NCI-H446 (cell line): ENCODE measurements around the gene CBX2.

Experiments
- DNase-seq, 2 experiments: peaks; one replicate each; lab custom pipeline; 2025; lab: John Stamatoyannopoulos, UW

Gene CBX2

GRCh38 chr17:79812353-79813258 lies 34.7 kb downstream of the CBX2 start:
- no peak for DNase-seq

GRCh38 chr17:79813297-79814126 lies 35.6 kb downstream of the CBX2 start:
- peak in 1 of 2 experiments; percentile 66 for DNase-seq

- no peak for DNase-seq
These were observed 36.4 kb downstream of the CBX2 start for GRCh38 chr17:79814127-79814973.

DNA sequence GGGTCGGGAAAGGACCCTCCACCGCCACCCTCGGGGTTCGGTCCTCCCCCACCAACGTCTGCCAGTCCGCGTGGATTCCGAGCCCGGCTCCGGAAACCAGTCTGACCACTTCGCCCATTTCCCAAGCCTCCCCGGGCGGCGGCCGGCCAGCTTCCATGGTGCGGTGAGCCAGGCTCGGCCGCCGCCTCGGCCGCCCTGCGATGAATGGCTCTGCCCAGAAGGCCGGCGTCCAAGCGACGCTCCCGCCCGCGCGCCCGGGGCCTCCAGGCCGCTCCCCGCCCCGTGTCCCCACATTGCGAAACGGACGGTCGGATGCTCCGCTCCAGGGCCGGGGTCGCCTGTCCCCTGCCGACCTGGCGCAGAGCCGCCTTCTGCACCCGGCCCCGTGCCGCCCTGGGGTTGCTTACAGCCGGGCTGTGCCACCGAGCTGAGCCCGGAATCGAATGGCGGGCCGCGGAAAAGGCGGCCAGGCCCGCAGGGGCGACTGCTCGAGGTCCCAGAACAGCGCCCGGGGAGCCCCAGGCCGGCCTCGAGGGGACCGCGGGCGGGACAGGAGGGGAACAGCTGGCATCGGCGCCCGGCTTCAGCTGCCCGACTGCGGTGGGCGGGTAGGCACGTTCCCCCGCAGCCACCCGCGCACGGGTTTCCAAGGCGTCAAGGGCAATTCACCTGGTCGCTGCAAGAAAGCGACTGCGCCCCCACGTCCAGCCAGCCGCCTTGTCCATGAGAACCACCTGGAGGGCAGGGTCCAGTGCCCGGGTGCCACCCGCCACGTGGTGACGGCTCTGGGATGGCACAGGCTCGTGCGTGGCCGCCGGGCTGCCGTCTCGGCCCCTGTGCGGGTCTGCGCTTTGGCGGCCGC lies 37.3 kb downstream of the CBX2 start:
- no peak for DNase-seq

- DNase-seq = no peak
These were observed 38.0 kb downstream of the CBX2 start for GRCh38 chr17:79815836-79816461.

- DNase-seq = no peak
These were observed 40.2 kb downstream of the CBX2 start for GRCh38 chr17:79818026-79818758.

DNA sequence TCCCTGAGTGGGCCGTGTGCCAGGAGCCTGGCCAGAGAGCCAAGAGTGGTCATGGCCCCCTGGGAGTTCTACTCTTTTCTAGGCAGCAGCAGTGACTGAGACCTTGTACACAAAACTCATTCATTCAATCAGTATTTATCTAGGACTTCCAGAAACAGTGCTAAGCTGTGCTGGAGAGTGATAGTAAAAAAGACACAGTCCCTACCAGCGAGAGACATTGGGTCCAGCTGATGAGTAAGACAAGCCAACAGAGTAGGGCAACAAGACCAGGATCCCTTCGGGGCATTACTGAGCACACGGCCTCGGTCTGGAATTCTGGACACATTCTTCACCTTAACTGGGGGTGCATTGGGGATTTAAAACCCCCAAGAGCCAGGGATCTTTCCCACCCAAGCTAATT lies 41.1 kb downstream of the CBX2 start:
- DNase-seq = no peak

- DNase-seq = no peak
These were observed 41.8 kb downstream of the CBX2 start for GRCh38 chr17:79819534-79820276.

DNA sequence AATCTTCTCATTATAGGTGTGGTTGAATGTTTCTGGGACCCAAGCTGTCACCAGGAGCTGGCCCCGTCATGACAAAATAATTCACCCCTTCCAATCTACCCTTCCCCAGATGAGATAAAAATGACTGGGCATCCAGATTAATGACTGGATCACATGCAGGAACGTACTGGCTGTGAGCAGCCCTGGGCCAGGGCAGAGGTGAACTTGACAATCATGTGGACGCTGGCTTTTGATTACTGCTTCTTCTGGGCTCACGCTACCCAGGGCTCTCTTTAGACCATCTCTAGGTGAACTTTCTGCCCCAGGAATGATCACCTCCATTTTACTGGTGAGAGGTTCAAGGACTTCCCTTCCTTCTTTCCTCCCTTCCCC lies 43.0 kb downstream of the CBX2 start:
- no peak for DNase-seq

- DNase-seq = no peak
These were observed 43.6 kb downstream of the CBX2 start for GRCh38 chr17:79821331-79822095.

DNA sequence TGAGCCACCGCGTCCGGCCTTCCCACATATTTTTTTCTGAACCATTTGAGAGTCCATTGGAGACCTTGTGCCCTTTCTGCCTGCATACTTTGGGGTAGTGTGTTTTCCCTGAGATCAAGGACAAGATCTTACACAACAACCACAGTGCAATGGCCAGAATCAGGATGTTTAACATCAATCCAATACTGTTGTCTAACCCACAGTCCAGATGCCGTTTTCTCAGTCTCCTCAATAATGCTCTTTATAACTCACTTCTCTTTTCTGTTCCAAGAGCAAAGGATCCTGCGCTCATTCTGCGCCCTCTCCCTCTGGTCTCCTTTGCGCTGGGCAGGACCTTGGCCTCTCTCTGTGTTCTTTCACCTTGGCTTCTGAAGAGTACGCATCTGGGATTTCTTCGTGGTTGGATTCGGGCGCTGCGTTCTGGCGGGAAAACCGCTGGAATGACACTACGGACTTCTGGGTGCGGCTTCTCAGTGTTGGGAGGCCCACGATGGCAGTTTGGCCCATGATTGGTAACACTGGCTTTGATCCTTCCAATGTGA lies 44.7 kb downstream of the CBX2 start:
- DNase-seq = no peak

- DNase-seq = no peak
These were observed 46.3 kb downstream of the CBX2 start for GRCh38 chr17:79824234-79824633.

- no peak for DNase-seq
These were observed 47.1 kb downstream of the CBX2 start for GRCh38 chr17:79824893-79825579.

GRCh38 chr17:79825580-79825921 lies 47.6 kb downstream of the CBX2 start:
- no peak for DNase-seq

GRCh38 chr17:79826204-79826680 lies 48.3 kb downstream of the CBX2 start:
- DNase-seq = no peak

DNA sequence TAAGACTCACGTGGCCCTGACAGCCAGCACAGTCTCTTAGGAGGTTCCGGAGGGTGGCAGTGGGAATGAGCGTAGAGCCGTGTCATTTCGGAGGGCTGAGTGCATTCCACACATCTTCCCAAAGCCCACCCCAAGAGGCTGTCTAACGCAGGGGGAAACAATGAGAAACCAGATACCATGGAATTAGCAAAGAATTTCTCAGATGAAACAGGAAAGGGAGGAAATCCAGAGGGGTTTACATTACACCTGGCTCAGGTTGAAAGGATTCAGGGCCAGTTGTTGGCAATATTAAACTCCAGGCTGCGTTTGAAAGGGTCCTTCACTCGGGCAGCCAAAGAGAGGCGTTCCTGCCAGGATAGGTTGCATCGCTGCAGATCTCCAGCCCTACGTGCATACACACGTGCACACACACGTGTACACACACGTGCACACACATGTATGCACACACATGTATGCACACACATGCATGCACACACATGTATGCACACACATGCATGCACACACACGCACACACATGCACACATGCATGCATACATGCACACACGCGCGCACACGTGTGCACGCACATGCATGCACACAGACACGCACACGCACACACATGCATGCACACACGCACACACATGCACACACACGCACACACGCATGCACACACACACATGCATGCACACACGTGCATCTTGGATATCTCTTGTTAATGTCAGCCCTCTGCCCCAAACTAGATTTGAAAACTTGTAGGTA lies 49.1 kb downstream of the CBX2 start:
- no peak for DNase-seq

DNA sequence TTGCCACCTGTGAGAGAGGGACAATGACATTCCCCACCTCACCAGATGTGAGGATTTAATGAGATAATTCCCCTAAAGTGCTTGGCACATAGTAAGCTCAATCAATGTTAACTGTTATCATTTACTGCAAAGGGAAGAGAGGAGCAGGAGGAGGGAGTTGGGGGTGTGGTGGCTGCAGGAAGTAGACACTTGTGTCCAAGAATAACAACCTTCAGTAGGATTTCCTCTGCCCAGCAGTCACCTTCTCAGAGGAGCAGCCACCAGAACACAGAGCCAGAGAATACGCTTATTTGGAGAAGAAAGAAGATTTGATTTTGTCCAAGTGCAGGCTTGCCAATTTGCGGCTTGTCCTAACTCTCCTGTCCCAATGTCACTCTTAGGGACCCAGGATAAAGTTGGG lies 51.1 kb downstream of the CBX2 start:
- DNase-seq = no peak
